Posterior vena cava (tissue), 2 donors: ENCODE data around the gene IGFBP6. TPM values are rescaled to one million over a fixed set of nuclear protein-coding genes. Genes with fewer than 3 reads are reported as not detected.

Experiments used
- DNase-seq: peaks from one replicate; pipeline ENCODE4 v3.0.0-alpha.2; 2020; ENCODE audit warnings: low spot score
- intact Hi-C, 2 donors: fragments of 100-400 bp; cut with DNase I; formaldehyde crosslinking; loops; one replicate each; pipeline versions ENCODE4 v1.14.1 to v1.14.2; 2022 to 2023
- microRNA-seq, 2 donors: library from miRNA; unstranded; fragments of <30 nt; microRNA quantifications; one replicate each; pipeline ENCODE4 v1.2.0, GENCODE V29; 2020 to 2021; ENCODE audit warnings: borderline microRNAs expressed in 2 of 2
- total RNA-seq, 2 donors: library from RNA; stranded (reverse); fragmentation: NEBNext Ultra II Directional; extraction: Animal tissue kit (Norgen Biotek cat#: 25700); gene quantifications; one replicate each; pipeline ENCODE4 v1.2.1, GENCODE V29; 2021
- donor health status: DM: yes; HTN: yes; CAD: no.
- donor health status: DM: yes; HTN: yes; CAD: no.

Gene IGFBP6
- total RNA-seq, 2 donors from 2014 or later: 679 to 733 TPM

GRCh38 chr12:53143355-53143754 is 45.9 kb downstream of the IGFBP6 start:
- intact Hi-C loops: no loop called here
- no peak for DNase-seq

- intact Hi-C loops: no loop called here
- DNase-seq: no peak
Measured at GRCh38 chr12:53145383-53146260, 48.2 kb downstream of the IGFBP6 start.

- intact Hi-C loops: no loop called here
- no peak for DNase-seq
Measured at GRCh38 chr12:53147181-53147580, 49.7 kb downstream of the IGFBP6 start.

GRCh38 chr12:53147653-53148052 is 50.2 kb downstream of the IGFBP6 start:
- intact Hi-C loops: no loop called here

GRCh38 chr12:53151039-53151438 is 53.6 kb downstream of the IGFBP6 start:
- no peak for DNase-seq
- intact Hi-C loops: no loop called here

More at GRCh38 chr12:53147653-53148052, 50.2 kb downstream of the IGFBP6 start:
- DNase-seq: no peak

Small RNAs within 50 kb of the gene (microRNA-seq; reads per million reads assigned to microRNA genes)
- 0.26 to 0.32 reads per million in 2 donors for gene MIR6757

Other genes starting within 250 kb of the IGFBP6 start
- not detected for gene KRT78, start 248.7 kb upstream of the IGFBP6 start, total RNA-seq
- 10 to 100 TPM in 1 of 2 donors, 1 to 10 TPM in 1; 4.0 to 23.6 TPM for gene KRT8, start 192.6 kb upstream of the IGFBP6 start, total RNA-seq
- gene KRT18, start 148.5 kb upstream of the IGFBP6 start, total RNA-seq: 10 to 100 TPM; 14.1 to 20.5 TPM
- 100 to 1,000 TPM; 311 to 314 TPM for gene EIF4B, start 91.2 kb upstream of the IGFBP6 start, total RNA-seq
- 100 to 1,000 TPM; 139 to 218 TPM for gene TNS2, start 47.6 kb upstream of the IGFBP6 start, total RNA-seq
- gene SPRYD3, start 18.3 kb upstream of the IGFBP6 start, total RNA-seq: 10 to 100 TPM; 77.6 to 90.5 TPM
- under 1 TPM; 0.32 to 0.90 TPM for gene SOAT2, start 5.8 kb downstream of the IGFBP6 start, total RNA-seq
- 10 to 100 TPM; 23.7 to 27.4 TPM for gene ZNF740, start 83.1 kb downstream of the IGFBP6 start, total RNA-seq
- gene CSAD, start 83.3 kb downstream of the IGFBP6 start, total RNA-seq: 10 to 100 TPM; 16.4 to 22.3 TPM
- 1 to 10 TPM; 2.1 to 2.9 TPM for gene ITGB7, start 109.6 kb downstream of the IGFBP6 start, total RNA-seq
- gene RARG, start 134.5 kb downstream of the IGFBP6 start, total RNA-seq: 10 to 100 TPM; 33.4 to 38.1 TPM
- 1 to 10 TPM in 1 of 2 donors, under 1 TPM in 1; 0.62 to 1.0 TPM for gene ESPL1, start 170.6 kb downstream of the IGFBP6 start, total RNA-seq
- 100 to 1,000 TPM; 473 to 486 TPM for gene PFDN5, start 197.9 kb downstream of the IGFBP6 start, total RNA-seq
- 10 to 100 TPM; 35.6 to 37.8 TPM for gene MYG1, start 202.0 kb downstream of the IGFBP6 start, total RNA-seq
- 10 to 100 TPM; 29.5 to 35.3 TPM for gene AAAS, start 223.9 kb downstream of the IGFBP6 start, total RNA-seq
- not detected for gene SP7, start 238.7 kb downstream of the IGFBP6 start, total RNA-seq